ENCODE data around the gene KDM4E.

The KDM4E gene

DNA sequence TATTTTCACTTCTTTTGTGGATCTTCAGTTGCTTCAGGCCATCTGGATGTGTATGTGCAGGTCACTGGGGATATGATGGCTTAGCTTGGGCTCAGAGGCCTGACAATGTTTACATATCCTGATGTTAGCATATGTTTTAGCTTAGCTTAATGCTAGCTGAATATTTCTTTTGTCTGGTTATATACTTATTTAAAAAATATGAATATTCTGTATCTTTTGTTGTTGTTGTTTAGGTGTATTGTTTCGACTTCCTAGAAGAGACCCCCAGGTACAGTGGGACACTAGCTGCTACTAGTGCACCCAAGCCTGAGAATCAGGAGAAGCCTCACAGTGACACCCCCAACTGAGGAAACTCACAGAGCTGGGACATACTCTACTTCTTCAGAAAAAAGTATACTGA lies at the start of gene KDM4E:
Gene KDM4E, plus strand, starts transcription at position 301 of the 400 bp plus-strand sequence. CDS start 300 bp downstream, outside the sequence.
- Histone ChIP-seq H3K4me3 (ENCODE audit: low read length) (no peak within 1 kb of the TSS), H3K79me2 (ENCODE audit: control insufficient read depth, low read length) (no peaks in the 10 kb centered on the region), H3K4me1 (ENCODE audit: control insufficient read depth, low read length) (no peaks in the 10 kb centered on the region), H3K27ac (ENCODE audit: low read depth, low read length) (no peak within 1 kb of the TSS), H3K36me3 (ENCODE audit: control insufficient read depth, low read length) (no peaks in the 10 kb centered on the region), H4K20me1 (ENCODE audit: control insufficient read depth, insufficient read depth, low read depth, low read length) (no peaks in the 10 kb centered on the region), H3K9me2 (replicated peaks; ENCODE audit: control insufficient read depth, low read length) (no peaks in the 10 kb centered on the region), H3K9me3 (ENCODE audit: control insufficient read depth, insufficient read depth, low read length) (no peaks in the 10 kb centered on the region), H3K4me2 (ENCODE audit: low read length) (no peak within 1 kb of the TSS), H3F3A (ENCODE audit: control insufficient read depth, insufficient read depth) (no peaks in the 10 kb centered on the region), H3K27me3 (ENCODE audit: control insufficient read depth, low read length) (no peaks in the 10 kb centered on the region)
- TF ChIP-seq EZH2phosphoT487 (IDR thresholded peaks at IDR 0.05; ENCODE audit: borderline replicate concordance, low read length), result no peak
- TF ChIP-seq, protein P1, sequence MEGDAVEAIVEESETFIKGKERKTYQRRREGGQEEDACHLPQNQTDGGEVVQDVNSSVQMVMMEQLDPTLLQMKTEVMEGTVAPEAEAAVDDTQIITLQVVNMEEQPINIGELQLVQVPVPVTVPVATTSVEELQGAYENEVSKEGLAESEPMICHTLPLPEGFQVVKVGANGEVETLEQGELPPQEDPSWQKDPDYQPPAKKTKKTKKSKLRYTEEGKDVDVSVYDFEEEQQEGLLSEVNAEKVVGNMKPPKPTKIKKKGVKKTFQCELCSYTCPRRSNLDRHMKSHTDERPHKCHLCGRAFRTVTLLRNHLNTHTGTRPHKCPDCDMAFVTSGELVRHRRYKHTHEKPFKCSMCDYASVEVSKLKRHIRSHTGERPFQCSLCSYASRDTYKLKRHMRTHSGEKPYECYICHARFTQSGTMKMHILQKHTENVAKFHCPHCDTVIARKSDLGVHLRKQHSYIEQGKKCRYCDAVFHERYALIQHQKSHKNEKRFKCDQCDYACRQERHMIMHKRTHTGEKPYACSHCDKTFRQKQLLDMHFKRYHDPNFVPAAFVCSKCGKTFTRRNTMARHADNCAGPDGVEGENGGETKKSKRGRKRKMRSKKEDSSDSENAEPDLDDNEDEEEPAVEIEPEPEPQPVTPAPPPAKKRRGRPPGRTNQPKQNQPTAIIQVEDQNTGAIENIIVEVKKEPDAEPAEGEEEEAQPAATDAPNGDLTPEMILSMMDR (IDR thresholded peaks at IDR 0.05; ENCODE audit: low read depth, low read length, poor library complexity, severe bottlenecking), result no peak

DNA sequence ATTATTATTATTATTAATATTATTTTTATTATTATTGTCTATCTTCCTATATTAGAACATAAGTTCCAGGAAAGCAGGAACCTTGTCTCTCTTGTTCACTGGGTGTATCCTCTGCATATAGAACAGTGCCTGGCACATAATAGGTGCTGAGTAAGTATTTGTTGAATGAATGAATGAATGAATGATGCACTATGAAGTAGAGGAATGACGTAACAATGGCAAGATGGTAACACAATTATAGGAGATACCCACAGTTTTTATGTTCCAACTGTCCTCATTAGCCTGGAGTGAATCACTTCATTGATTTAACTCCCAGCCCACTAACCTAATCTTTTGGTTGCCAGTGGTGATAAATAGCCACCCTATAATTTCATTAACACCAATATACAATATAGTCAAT lies 49.5 kb upstream of the KDM4E start:
- H3K4me2 ChIP-seq (ENCODE audit: low read length), result no peak overlapping the region
- no peaks in the 10 kb centered on the region for H3K27me3 ChIP-seq (ENCODE audit: control insufficient read depth, low read length)
- H3K27ac ChIP-seq (ENCODE audit: low read depth, low read length), result no peak overlapping the region
- TF ChIP-seq, protein P1 (IDR thresholded peaks at IDR 0.05; ENCODE audit: low read depth, low read length, poor library complexity, severe bottlenecking), result no peak
- TF ChIP-seq EZH2phosphoT487 (IDR thresholded peaks at IDR 0.05; ENCODE audit: borderline replicate concordance, low read length), result no peak
- peaks cover 22% of the 10 kb centered on the region for H3K79me2 ChIP-seq (ENCODE audit: control insufficient read depth, low read length)
- peaks cover 21% of the 10 kb centered on the region for H3K36me3 ChIP-seq (ENCODE audit: control insufficient read depth, low read length)
- no peak overlapping the region for H3K4me3 ChIP-seq (ENCODE audit: low read length)
- H3K9me3 ChIP-seq (ENCODE audit: control insufficient read depth, insufficient read depth, low read length), result peaks cover 5% of the 10 kb centered on the region; the same call in 1 of the 2 replicates
- H3K9me2 ChIP-seq (replicated peaks; ENCODE audit: control insufficient read depth, low read length), result no peaks in the 10 kb centered on the region
- no peaks in the 10 kb centered on the region for H4K20me1 ChIP-seq (ENCODE audit: control insufficient read depth, insufficient read depth, low read depth, low read length)
- H3K4me1 ChIP-seq (ENCODE audit: control insufficient read depth, low read length), result peaks cover 20% of the 10 kb centered on the region
- H3F3A ChIP-seq (ENCODE audit: control insufficient read depth, insufficient read depth), result no peaks in the 10 kb centered on the region

DNA sequence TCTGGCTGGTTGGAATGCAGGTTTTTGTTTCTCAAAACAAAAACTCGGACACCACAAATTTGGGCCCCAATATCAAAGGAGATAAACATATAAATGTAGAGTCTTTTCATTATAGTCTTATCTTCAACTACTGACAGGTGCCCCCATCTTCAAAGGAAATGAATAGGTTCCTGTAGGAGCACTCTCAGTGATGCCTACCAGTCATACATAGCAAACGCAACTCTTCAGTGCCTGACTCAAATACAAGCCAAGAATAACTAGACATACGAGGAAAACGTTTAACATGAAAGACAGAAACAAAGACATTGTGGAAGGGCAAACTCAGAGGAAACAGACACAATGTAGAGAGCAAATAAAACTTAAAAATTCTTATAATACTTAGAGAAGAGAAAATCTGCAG lies 37.7 kb upstream of the KDM4E start:
- Histone ChIP-seq H3K36me3 (ENCODE audit: control insufficient read depth, low read length) (no peaks in the 10 kb centered on the region), H3K9me3 (ENCODE audit: control insufficient read depth, insufficient read depth, low read length) (no peaks in the 10 kb centered on the region), H3K27me3 (ENCODE audit: control insufficient read depth, low read length) (peaks cover 10% of the 10 kb centered on the region), H3F3A (ENCODE audit: control insufficient read depth, insufficient read depth) (no peaks in the 10 kb centered on the region), H3K27ac (ENCODE audit: low read depth, low read length) (no peak overlapping the region), H3K4me3 (ENCODE audit: low read length) (no peak overlapping the region), H3K4me1 (ENCODE audit: control insufficient read depth, low read length) (no peaks in the 10 kb centered on the region), H4K20me1 (ENCODE audit: control insufficient read depth, insufficient read depth, low read depth, low read length) (no peaks in the 10 kb centered on the region), H3K79me2 (ENCODE audit: control insufficient read depth, low read length) (no peaks in the 10 kb centered on the region), H3K9me2 (replicated peaks; ENCODE audit: control insufficient read depth, low read length) (no peaks in the 10 kb centered on the region), H3K4me2 (ENCODE audit: low read length) (no peak overlapping the region)
- no peak for TF ChIP-seq EZH2phosphoT487 (IDR thresholded peaks at IDR 0.05; ENCODE audit: borderline replicate concordance, low read length)
- TF ChIP-seq, protein P1 (IDR thresholded peaks at IDR 0.05; ENCODE audit: low read depth, low read length, poor library complexity, severe bottlenecking), result no peak
